Vagina (tissue), 2 donors: ENCODE measurements around the gene ALG11.

ENCODE experiments used
- POLR2AphosphoS5 ChIP-seq, 2 donors: sonication (generic); formaldehyde crosslinking; IDR thresholded peaks; one replicate each; pipeline ENCODE4 v1.9.0; 2017; ENCODE audit warnings: antibody characterized with exemption in 2 of 2, mild to moderate bottlenecking in 2 of 2, low read depth in 1 of 2; ENCODE audit not compliant: insufficient read depth in 1 of 2
- TF ChIP-seq, protein P1 (sequence below), 3 experiments: fragments of 450-650 bp in 2 of 3; fragments of 200-600 bp in 1 of 3; sonication (generic) in 1 of 3; IDR thresholded peaks; one replicate each; pipeline ENCODE4 v1.5.1; 2017 to 2019; ENCODE audit warnings: antibody characterized with exemption in 3 of 3, mild to moderate bottlenecking in 2 of 3, moderate library complexity in 2 of 3

DNA sequence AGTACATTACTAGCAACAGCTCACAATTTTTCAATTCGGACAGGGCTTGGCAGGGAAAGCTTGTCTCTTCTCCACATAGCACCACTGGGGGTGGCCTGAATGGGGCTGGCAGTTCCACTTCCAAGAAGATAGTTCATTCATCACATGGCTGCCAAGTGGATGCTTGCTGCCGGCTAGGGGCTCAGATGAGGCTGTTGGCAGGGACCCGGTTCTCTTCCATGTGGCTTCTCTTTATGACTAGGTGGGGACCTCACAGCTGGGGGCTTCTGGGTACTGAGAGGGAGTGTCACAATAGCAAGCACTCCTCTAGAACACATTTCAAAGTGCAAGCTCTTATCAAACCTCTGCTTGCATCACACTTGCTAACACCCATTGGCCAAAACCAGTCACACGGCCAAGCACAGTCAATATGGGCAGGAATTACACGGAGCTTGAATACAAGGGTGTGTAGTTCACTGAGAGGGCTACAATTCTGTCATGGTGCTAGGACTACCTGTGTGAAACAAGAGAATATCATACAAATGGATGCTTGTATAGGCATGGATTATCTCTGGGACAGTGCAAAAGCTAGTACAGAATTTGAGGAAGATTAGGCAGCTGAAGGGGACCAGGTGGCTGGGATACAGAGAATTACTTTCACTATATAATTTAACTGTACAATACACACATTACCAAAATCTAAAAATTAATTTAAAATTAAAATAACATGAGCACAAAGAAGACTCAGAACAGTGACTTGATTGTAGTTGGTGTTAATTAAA lies 33.2 kb upstream of the ALG11 start:
- TF ChIP-seq, protein P1, sequence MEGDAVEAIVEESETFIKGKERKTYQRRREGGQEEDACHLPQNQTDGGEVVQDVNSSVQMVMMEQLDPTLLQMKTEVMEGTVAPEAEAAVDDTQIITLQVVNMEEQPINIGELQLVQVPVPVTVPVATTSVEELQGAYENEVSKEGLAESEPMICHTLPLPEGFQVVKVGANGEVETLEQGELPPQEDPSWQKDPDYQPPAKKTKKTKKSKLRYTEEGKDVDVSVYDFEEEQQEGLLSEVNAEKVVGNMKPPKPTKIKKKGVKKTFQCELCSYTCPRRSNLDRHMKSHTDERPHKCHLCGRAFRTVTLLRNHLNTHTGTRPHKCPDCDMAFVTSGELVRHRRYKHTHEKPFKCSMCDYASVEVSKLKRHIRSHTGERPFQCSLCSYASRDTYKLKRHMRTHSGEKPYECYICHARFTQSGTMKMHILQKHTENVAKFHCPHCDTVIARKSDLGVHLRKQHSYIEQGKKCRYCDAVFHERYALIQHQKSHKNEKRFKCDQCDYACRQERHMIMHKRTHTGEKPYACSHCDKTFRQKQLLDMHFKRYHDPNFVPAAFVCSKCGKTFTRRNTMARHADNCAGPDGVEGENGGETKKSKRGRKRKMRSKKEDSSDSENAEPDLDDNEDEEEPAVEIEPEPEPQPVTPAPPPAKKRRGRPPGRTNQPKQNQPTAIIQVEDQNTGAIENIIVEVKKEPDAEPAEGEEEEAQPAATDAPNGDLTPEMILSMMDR (IDR thresholded peaks at IDR 0.05): no peak
- TF ChIP-seq POLR2AphosphoS5 (IDR thresholded peaks at IDR 0.05; ENCODE audit: insufficient read depth in 1 of 2, low read depth in 1 of 2): no peak
